GM11168 (cell line): ENCODE results near the gene PHF21B.
"Not testable (repeated sequence)": the region's sequence is repeated elsewhere in the genome, so short reads cannot be mapped to it uniquely, and the experiment has no call there.

Experiments used
- in situ Hi-C: fragments of 300-500 bp; cut with MboI; formaldehyde crosslinking; loops from one replicate; pipeline ENCODE4 v1.12.0; 2022; ENCODE audit warnings: low sequenced_read_pairs; ENCODE audit not compliant: unreplicated experiment

Gene PHF21B

DNA sequence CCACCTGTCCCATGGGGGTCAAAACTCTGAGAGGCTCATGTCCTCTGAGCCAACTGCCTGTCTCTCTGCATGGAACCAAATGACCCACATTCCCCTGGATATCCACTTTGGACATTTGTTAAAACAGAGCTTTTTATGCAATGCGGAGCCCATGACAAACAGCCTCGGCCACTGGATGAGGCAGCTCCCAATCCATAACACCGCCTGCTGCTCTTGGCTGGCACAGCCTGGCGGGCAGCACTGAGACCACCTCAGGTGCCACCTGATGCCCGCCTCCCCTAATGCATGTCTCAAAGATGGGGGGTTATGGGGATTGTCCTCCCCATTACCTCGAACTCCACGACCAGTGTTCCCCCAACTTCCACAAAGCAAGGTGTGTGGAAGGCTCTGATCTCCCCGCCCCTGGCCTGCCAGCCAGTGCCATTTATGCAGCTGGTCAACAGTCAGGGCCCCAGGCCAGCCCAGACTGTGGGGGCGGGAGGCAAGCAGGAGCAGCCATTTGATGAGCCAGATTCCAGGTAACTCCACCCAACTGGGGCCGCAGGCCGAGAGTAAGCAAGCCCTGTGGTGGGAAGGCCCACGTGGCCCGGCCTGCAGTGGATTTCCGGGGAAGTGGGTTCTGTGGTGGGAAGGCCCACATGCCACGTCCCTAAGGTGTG is 84.2 kb downstream of the PHF21B start:
- in situ Hi-C loops, result no loop called here

DNA sequence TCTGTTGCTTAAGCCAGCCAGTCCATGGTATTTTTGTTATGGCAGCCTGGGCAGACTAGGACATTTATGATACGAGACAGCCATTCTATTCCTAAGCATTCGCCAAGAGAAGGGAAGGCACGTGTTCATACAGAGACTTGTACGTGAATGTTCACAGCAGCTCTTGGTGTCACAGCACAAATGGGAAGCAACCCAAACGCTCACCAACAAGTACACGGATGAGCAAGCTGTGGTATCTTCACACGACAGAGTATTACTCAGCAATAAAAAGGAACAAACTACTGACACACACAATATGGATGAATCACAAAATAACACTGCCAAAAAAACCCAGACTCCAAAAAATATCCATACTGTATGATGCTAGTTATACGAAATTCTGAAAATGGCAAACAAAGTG is 85.1 kb downstream of the PHF21B start:
- in situ Hi-C loops, result no loop called here

DNA sequence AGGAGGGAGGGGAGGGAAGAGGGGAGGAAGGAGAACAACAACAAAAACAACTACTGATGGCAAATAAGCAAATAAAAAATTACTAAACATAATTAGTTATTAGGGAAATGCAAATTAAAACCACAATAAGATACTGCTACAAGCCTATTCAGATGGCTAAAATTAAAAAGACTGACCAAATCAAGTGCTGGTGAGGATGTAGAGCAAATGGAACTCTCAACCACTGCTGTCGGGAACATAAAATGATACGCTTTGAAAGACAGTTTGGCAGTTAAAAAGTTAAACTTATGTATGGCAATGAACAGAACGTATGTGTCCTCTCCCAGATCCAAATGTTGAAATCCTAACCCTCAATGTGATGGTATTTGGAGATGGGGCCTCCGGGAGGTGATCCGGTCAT is 85.7 kb downstream of the PHF21B start:
- in situ Hi-C loops, result no loop called here

DNA sequence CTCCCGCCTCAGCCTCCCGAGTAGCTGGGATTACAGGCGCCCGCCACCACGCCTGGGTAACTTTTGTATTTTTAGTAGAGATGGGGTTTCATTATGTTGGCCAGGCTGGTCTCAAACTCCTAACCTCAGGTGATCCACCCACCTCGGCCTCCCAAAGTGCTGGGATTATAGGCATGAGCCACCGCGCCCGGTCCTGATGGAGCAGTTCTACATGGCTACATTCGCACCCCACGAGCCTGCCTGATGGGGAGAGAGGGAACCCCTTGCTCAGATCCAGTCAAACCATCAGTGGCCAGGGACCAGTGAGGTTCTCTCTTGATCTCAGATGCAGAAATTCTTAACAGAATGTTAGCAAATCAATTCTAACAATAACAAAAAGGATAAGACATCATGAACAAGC is 88.0 kb downstream of the PHF21B start:
- in situ Hi-C loops, result not testable (repeated sequence)

DNA sequence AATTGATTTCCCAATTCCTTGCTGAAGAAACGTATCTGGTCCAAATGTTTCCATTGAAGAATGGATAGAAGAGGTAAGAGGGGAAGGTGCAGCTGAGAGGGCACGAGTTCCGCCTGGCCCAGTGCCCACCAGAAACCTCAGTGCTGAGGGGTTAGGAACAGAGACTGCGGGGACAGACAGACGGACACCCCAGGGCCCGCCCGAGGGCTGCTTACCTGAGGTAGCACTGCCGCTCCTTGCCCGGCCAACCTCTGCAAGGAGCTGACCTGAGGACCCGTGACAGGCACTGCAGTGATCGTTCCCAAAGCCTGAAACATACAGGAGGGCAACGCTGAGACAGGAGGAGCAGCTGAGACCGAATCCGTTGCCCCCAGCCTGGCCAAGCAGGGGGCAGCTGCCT is 89.6 kb downstream of the PHF21B start:
- in situ Hi-C loops, result no loop called here

DNA sequence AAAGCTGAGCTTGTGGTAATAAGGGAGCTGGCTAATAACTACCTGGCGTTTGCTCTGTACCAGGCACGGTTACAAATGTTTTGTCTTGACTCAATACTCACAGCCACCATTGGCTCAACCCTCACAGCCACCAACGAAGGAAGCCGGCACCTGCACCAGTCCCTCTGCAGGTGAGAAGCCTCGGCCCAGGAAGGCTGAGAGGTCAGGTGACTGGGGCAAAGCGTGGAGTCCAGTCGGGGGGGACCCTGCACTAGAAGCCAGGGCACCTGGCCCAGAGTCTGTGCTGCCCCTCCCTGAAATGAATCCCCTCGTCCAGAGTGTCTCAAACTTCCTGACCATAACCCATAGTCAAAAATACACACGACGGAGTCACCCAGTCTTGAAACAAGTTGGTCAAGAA is 90.1 kb downstream of the PHF21B start:
- in situ Hi-C loops, result no loop called here

DNA sequence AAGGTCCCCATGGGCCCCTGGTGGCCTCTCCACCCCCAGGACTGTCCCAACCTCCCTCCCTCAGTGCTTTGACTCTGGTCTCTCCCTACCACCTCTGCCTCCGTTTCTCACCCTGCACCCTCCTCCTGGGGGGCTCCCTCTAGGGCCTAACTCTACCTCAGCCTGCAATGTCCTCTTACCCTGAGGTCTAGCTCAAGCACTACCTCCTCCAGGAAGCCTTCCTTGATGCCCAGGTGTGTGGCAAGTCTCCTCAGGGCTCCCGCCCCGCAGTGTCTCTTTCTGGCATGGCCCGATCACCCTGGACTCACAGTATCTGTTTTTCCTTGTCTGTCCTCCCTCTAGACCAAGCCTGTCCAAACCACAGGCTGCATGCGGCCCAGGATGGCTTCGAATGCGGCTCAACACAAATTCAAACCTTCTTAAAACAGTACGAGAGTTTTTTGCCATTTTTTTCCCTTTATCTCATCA is 90.8 kb downstream of the PHF21B start:
- in situ Hi-C loops, result no loop called here

DNA sequence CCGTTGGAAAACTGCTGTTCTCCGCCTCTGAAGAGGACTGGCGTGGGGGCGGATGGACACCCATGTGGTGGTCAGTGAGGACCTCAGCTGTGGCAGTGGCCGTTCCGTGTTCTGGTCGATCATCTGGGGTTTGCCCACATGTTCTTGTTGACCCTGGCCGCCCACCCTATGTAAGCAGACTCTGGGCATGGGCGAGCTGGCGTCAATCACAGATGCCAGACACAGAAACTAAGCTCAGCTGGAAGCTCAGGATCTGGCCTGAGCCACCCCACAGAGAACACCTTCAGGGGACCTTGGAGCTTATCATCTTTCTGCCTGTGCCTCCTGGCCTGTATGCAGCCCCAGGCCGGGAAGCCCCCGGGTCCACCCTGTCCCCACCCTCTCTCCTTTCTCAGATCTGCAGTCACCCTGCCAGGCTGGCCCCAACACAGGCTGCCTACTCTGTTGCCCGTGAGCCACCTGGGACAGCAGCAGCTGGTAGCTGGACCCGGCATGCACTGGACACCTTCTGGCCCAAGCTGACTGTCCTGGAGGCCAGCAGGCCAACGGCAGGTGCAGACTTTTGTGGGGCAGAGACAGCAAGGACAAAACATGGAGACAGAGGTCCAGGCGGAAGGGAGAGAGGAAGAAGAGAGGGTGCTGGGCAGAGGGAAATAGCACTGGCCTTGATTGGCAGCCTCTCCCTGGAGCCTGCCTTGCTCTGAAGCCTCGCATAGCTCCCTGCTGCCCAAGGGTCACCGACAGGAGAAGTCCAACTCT is 91.5 kb downstream of the PHF21B start:
- in situ Hi-C loops, result no loop called here

DNA sequence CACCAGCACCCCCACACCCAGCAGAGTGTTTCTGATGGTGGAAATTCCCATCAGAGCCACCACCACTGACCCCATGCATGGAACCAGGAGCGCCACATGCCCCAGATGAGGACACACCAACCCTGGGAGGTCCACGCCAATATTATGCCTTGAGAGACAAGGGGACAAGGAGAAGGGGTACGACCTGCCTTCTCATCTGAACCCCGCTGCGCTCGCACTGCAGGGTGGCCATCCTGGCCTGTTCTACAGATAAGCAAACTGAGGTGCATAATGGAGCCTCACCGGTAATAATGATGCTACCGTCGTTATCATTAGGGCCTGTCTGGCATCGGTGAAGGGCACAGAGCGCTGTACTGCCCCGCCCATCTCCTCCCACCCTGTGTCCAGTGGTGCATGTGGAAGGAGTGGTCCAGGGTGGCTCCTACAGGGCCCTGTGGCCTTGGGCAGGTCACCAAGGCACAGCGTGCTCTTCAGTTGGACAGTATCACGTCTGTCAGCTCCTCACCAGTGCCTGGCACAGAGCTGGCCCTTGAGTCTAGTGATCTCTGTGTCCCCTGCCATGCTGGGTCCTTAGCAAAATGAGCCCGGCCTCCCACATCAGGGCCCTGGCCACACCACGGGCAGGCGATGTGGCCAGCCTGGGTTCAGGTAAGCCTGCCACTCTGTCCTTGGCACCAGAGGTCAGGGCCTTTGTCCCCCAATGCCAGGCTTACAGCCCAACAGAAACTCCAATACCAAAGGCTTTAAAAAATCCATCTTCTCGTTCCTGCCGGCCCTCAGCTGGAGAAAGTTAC is 92.2 kb downstream of the PHF21B start:
- in situ Hi-C loops, result no loop called here

DNA sequence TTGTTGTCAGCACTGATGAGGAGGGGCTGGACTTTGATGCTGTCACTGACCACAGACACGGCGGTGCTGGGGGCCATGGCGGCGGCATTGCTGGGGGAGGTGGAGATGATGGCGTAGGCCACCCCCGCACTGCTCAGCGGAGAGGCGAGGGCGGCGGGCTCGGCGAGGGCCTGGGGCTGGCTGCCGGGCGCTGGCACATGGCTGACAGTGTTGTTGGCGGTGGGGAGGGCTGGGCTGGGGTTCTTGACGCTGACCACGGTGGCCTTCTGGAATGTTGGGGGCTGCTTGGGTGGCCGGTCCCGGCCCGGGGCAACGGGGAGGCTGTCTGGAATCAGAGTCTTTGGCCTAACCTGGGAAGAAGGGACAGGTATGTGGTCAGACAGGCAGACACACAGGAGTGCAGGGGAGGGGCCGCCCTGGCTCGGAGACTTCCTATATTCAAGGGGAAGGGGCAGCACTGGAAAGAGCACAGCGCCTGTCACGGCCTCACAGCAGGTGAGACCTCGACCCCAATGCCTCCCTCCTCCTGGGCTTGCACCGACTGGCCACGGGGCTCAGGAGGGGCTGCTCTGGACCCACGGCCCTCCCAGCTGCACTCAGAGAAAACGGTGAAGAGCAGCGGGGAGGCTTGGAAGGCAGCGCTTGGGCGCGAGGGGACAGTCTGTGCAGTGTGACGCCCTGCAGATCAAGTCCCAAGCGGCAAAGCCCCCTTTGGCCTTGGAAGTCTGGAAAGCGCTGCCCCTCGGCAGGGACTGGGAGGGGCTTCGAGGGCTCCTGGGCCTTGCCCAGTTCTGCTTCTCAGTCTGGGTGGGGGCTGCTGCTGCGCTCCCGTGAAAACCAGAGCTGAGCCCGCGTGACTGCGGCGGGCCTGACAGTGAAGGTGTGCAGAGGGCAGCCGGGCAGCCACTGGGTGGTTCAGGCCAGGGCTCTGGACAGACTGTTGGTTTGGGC is 93.2 kb downstream of the PHF21B start:
- in situ Hi-C loops, result no loop called here

DNA sequence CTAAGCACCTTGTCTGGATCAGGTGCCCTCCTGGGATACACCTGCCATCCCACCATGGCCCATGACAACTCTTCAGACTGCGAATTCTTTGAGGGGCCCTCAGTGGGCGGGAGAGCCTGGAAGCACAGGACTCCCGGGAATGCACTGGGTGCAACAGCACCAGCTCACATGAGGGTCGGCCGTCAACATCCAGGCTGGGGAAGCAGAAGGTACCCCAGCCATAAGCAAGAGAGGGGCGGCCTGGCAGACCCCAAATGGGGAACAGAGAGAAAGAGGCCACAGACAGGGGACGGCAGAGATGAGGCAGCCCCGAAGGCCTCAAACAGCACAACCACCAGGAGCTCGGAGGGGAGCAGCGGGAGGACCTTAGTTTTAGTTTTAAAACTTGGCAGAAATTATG is 94.4 kb downstream of the PHF21B start:
- in situ Hi-C loops, result no loop called here

DNA sequence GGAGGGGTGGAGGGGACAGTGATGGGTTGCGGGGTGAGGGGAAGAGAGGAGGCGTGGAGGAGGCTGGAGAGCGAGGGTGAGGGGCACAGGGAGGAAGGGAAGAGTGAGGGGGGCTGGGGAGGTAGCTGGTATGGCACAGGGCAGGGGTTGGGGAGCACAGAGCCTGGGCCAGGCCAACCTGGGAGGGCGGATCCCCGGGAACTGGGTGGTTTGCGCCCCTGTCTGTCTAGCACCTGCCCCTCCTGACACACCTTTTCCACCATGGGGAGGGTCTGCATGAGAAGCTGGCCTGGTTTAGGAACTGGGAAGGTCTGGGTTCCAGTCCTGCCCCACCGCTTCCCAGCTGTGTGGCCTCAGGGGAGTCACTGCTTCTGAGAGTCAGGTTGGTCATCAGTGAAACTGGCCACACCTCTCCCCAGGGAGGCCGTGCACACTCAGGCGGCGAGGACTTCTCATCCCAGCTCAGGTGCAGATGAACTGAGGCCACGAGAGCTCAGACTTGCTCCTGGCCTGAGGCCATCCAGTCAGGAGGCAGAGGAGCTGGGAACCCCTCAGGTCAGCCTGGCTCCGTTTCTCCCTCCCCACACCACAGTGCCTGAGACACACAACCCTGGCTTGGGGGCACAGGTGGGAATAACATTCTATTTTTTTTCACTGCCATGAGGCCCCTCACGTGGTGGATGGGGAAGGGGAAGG is 95.6 kb downstream of the PHF21B start:
- in situ Hi-C loops, result no loop called here

DNA sequence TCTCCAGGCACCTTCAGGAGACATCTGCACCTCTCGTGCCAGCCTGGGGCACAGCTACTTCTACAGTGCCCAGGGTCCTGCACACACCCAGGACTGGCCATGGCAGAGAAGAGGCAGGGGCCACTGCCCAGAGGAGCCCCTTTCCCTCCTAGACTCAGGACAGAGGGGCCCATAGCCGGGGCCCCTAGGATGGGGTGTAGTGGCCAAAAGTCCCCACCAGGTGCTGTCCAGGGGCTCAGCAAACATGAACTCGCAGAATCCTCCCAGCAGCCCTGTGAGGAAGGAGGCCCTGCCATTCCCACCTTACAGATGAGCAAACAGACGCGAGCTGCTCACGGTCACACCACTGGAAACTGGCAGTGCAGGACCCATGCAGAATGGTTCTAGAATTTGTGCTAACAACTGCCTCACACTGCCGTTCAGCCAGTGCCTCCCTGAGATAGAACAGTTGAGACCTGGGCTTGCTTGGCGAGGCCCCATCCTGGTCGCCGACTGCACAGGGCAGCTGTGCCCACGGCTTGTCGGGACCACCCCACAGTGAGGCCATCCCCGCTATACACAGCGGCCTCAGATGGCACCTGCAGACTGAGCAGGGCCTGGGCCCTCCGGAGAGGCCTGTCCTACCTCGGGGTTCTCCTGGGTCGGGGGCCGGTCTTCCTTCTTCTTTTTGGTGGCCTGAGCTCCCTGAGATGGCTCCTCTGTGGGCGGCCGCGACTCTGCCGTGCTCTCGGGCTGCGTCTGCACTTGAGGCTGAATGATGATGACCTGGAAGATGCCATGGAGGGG is 96.4 kb downstream of the PHF21B start:
- in situ Hi-C loops, result no loop called here

DNA sequence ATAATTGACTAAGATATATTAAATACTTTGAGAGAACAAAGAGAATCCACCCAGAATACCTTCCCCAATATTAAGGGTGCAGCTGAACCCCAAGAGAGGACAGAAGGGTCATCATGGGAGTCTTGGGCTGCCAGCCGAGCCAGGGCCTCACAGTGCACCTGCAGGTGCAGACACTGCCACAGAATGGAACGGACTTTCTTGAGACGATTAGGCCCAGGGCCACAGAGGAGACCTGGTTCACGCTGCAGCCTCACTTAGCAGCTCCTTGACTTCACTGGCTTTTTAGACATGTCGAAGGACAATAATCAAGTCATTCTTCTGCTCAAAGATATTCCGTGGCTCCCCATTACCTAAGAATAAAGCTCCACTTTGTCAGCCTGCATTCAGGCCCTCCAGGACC is 100.6 kb downstream of the PHF21B start:
- in situ Hi-C loops, result no loop called here

DNA sequence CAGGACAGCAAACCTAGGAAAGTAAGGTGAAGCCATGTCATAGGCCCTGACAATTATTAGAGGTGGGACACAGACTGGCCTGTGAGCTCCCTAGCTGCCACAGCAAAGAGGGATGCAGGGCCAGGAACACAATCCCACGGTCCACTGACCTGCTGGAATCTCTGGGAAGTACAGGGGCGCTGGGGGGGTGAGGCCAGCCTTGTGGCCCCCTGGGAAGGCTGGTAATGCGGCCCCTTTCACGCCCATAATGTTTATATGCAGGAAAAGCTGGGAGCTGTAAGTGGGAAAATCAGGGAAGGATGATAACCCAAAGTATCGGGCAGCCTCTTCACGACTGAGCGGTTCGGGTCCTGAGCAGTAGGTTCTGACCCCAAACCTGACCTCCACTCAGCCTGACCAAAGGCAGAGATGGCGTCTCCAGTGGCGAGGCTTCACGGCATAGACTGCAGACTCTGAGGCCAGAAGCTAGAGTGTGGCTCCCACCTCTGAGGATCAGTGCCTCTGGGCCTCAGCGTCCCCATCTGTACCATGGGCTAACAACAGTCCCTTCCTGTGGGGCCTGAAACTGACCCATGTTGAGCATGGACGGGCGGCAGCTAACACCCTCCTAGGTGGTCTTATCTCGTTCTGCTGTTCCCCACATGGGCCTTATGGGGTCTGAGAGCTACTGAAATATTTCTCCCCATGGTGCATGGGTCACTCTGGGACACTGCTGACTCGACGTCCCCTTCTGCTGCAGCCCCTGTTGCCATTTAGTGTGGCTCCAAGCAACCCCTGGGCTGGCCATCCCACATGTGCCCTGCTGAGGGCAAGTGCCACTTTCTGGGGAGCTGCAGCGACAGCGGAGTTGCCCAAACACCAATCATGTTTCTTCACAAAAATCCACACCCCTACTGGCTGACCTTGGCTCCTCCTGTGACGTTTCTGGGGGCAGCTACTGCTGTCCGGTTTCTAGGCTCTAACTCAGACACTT is 101.8 kb downstream of the PHF21B start:
- in situ Hi-C loops, result no loop called here

DNA sequence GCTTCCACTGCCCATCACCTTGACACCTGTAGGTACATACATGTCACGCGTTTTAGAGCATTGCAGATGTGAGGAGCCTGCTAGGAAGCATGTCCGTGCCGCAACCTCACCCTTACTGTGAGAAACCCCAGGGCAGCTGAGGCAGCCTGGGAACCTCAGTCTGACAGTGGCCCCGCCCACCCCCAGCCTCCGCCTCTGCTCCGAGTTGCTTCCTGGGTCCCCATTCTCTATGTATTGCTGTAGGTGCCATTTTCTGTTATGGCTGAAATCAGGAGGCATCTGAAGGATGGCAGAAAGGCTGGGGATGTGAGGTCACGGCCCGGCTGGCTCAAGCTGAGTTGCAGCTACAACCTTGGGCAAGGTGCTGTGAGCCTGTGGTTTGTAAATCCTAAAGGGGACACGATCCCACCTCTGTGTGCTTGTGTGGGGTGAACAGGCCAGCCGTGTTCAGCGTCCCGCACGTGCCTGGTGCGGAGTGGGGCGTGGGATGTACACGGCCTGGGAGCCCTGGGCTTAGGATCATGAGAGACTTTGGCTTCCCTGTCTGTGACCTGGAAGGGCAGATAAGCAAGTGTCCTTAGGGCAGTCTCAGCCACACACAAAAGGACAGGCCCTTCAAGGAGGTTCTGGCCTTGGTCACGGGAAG is 102.7 kb downstream of the PHF21B start:
- in situ Hi-C loops, result no loop called here

DNA sequence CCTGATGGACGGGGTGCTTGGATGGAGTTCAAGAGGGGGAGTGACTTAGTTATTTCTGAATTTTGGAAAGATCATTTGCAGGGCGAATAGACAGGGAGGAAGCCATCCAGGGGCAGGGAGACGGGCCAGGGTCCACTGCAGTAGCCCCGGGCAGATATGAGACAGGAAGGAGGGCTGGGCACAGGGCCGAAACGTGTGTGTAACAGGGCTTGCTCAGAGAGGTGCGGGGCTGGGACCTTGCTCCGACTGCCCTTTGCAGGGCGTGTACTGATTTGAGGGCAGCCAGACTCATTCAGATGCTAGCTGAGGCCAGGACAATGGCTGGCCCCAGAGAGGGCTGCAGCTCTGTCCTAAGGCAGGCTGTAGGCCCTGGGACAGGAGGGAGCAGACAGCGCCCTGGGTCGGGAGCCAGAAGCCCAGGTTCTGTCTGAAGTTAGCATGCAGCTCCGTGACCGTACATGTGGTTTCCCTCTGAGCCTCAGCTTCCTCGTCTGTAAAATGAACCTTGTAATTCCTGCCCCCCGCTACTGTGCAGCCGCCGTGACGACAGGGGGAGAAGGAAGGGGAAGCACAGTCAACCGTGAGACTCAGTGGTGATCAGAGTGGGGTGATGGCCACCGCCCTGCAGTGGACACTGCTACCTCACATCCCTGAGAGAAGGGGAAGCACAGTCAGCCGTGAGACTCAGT is 103.4 kb downstream of the PHF21B start:
- in situ Hi-C loops, result no loop called here
